ENCODE data around the gene RETREG1. TPM values are rescaled to one million over a fixed set of nuclear protein-coding genes. Genes with fewer than 3 reads are reported as not detected.
"Not testable (repeated sequence)": the region's sequence is repeated elsewhere in the genome, so short reads cannot be mapped to it uniquely, and the experiment has no call there.

Gene RETREG1, protein sequence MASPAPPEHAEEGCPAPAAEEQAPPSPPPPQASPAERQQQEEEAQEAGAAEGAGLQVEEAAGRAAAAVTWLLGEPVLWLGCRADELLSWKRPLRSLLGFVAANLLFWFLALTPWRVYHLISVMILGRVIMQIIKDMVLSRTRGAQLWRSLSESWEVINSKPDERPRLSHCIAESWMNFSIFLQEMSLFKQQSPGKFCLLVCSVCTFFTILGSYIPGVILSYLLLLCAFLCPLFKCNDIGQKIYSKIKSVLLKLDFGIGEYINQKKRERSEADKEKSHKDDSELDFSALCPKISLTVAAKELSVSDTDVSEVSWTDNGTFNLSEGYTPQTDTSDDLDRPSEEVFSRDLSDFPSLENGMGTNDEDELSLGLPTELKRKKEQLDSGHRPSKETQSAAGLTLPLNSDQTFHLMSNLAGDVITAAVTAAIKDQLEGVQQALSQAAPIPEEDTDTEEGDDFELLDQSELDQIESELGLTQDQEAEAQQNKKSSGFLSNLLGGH
- total RNA-seq: under 0.01 TPM in 1 of 2 replicates, not detected in the other

DNA sequence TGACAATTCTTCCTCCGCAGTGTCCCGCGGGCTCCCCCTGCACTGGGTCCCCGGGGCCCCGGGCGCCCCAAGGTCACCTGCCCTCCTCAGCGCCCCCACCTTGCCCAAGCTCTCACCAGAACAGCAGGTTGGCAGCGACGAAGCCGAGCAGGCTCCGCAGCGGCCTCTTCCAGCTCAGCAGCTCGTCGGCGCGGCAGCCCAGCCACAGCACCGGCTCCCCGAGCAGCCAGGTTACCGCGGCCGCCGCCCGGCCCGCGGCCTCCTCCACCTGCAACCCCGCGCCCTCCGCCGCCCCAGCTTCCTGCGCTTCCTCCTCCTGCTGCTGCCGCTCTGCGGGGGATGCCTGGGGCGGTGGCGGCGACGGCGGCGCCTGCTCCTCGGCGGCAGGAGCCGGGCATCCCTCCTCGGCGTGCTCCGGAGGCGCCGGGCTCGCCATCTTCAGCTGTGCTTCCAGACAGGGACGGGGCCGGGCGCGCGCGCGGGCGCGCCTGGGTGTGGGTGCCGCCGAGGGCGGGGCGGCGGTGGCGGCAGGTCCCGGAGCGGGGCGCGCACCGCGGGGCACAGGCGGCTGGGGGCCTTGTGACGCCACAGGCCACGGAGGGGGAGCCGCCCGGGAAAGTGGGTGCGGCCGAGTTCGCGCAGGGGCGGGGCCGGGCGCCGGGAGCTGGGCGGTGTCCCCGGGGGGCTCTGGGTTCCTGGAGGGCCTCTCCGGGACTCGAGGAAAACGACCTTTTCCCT, at the start of gene RETREG1:
TSS of gene RETREG1 (minus strand) at position 462 of the 738 bp plus-strand sequence. CDS start at position 436, 26 bp downstream.
- peak; percentile 4 to 10 for DNase-seq (ENCODE audit: low read depth in 2 of 2)

DNA sequence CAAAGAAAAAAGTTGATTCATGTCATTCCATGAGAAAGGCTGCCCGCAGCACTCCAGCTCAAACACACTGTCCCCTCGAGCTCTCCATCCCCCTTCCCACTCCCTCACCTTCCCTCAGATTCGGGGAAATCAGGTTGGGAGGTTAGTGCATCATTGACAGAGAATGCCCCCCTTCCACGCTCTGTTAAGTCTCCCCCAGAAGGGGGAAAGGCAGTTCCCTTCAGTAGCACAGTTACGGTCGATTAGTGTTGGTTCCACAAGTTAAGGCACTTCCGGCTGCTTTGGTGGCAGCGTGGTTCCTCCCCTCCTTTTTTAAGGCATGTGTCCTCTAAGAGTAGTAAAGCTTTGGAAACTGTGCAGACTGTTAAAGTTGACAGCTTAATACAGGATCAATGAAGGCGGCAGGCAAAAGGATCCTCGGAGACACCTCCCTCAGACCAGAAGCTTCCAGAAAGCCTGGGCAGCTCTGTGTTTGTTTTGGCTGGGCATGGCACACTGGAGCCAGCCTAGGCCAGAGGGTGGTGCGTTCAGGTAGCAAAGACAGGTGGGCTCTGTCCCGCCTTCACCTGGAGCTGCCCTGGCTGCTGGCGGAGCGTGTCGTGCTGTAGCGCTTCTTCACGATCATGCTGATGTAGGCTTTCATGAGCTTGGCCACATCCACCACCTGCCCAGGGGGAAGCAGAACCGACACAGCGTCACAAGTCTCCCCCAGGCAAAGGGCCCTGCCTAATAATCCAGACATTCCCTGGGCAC, 49.5 kb upstream of the RETREG1 start:
- no peak for DNase-seq (ENCODE audit: low read depth in 2 of 2)

DNA sequence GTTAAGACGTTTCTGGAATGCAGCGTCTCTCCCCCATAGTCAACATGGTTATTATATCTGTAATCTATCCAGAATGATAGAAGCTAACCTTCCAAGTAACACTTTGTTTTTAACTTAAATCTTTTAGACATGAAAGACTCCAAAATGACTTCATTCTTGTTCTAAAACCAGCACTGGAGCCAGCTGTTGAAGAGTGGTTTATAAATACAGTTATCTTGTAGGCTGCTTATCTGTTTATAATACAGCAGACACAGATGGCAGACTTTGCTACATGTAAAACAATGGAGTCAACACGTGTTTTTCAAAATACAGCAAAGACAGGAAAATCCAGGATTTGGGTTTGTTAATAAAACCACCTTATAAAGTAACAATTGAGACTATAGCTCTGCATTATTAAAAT, 48.8 kb upstream of the RETREG1 start:
- no peak for DNase-seq (ENCODE audit: low read depth in 2 of 2)

DNA sequence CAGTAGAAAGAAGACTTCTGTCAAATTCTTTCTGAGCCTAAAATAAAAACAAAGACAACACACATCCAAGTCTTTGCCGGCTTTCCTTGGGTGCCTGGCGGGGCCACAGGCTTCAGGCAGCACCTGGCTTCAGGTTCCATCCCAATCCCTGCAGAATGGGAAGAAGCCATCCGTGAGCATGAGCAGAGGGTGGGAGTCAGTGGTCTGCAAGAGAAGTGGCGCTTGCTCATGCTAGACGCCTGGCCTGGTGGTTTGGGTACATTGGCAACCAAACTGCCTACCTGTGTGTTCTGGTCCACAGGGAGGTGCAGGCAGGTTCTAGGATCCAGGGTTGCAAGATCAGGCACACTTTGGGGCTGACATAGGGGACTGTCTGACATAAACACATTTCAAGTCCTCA, 47.6 kb upstream of the RETREG1 start:
- DNase-seq (ENCODE audit: low read depth in 2 of 2): no peak

DNA sequence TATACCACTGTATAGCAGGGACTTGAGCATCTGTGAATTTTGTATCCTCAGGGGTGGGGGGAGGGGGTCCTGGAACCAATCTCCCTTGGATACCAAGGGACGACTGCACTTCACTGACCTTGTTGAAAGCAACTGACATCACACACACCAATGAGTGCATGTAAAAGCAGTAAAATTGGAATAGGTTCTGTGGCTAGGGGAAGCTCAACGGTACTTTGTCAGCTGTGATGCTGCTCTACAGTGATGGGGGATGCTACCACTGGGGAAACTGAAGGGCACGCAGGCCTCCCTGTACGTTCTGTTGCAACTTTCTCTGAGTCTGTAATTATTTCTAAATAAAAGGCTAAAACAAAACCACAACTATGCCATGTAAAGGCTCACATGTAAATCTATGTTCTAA, 47.0 kb upstream of the RETREG1 start:
- DNase-seq (ENCODE audit: low read depth in 2 of 2): no peak

DNA sequence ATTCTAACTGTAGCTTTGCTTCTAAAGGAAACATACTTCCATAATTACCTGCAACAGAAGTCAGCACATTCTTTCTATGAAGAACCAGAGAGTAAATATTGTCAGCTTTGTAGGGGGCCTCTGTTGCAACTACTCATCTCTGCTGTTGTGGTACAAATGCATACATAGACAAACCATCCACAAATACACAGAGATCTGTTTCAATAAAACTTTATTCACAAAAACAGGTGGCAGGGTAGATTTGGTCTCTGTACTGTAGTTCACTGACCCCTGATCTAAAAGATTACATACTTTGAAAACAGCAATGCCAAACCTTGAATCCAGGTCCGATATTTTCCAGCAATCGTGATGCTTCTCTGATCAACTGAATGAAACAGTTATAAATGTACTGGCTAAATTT, 44.9 kb upstream of the RETREG1 start:
- no peak for DNase-seq (ENCODE audit: low read depth in 2 of 2)

DNA sequence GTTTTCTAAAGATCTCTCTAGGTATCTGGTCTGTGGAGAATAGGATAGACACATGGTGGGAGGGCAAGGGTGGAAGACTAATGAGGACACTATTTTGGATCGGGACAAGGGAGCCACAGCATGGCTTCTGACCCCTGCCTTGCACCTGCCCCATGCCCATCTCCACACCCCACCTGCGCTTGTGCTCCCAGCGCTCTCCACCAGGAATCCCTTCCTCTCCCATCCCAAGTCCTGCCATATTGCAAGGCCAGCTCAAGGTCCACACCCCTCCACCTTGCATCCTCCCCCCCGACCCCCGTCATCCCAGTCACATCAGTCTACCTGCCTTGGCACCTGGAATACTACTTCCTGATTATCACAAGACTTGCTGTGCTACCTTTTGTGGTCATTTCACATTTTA, 44.2 kb upstream of the RETREG1 start:
- no peak for DNase-seq (ENCODE audit: low read depth in 2 of 2)

DNA sequence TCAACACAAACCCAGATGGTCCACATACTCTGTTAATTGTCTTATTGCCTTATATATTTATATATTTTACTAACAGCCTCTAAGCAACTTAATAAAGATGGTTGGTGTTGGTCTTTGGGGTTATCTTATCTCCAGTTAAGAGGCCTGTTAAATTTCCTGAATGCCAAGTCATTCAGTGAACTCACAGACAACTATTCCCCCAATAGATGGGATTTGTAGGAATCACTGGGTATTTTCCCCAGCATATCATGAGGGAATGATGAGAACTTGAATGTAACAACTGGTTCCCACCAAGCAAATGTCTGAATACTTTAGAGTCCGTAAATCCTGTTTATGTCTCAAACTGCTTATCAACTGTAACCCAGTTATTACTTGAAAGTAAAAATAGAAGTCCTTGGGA, 42.7 kb upstream of the RETREG1 start:
- DNase-seq (ENCODE audit: low read depth in 2 of 2): no peak

DNA sequence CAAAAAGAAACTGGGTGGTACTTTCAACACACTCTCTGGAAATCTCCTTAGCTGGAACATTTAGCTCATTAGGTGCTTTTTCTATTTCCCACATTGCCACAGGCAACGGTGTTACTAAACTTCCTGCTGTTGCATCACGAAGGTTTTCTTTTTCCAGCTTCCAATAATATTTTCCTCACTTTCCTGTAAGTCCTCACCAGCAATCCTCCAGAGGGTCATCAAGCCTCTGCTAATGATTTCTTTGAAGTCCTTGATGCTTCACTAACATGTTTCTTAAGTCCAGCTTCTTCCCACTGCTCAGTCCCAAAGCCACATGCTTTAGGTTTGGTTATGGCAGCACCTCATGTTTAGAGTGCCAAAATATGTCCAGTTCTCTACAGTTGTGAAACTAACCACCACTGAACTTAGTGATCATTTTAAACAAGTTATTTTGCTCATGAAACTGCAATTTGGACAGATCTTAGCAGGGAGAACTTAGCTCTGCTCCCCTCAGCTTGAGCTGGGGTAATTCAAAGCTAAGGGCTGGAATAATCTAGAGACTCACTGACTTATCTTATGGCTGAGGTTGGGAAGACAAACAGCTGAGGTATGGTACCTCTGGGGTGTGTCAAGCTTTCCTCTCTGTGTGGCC, 39.9 kb upstream of the RETREG1 start:
- peak; percentile 29 to 64 for DNase-seq (ENCODE audit: low read depth in 2 of 2)

DNA sequence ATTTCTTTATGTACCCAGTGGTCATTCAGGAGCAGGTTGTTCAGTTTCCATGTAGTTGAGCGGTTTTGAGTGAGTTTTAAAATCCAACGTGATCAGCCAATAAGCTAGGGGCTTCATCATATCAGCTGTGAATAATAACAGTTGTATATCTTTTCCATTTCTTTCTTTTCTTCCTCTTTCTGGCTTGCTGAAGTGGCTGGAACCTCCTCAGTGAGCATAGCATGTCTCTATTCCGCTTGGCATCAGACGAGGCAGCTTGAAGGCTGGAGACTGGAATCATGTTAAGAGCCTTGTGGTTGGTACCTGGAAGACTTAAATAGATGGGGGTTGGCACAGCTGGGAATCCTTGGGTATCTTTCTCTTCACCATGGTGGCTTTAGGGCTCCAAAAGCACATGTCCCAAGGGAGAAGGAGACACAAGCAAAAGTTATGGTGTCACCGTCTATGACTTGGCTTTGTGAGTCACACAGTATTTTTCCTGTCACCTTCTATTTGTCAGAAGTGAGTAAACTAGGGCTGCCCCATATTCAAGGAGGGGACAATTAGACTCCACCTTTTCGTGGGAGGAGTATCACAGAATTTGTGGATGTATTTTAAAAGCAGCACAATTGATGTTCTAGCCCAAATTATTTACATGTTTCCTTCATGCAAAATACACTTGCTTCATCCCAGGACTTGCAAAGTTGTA, 38.0 kb upstream of the RETREG1 start:
- DNase-seq (ENCODE audit: low read depth in 2 of 2): no peak

DNA sequence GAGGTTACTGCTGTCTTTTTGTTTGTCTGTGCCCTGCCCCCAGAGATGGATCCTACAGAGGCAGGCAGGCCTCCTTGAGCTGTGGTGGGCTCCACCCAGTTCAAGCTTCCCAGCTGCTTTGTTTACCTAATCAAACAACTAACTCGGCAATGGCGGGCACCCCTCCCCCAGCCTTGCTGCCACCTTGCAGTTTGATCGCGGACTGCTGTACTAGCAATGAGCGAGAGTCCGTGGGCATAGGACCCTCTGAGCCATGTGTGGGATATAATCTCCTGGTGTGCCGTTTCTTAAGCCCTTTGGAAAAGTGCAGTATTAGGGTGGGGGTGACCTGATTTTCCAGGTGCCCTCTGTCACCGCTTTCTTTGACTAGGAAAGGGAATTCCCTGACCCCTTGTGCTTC, 31.9 kb upstream of the RETREG1 start:
- not testable (repeated sequence) for DNase-seq (ENCODE audit: low read depth in 2 of 2)

DNA sequence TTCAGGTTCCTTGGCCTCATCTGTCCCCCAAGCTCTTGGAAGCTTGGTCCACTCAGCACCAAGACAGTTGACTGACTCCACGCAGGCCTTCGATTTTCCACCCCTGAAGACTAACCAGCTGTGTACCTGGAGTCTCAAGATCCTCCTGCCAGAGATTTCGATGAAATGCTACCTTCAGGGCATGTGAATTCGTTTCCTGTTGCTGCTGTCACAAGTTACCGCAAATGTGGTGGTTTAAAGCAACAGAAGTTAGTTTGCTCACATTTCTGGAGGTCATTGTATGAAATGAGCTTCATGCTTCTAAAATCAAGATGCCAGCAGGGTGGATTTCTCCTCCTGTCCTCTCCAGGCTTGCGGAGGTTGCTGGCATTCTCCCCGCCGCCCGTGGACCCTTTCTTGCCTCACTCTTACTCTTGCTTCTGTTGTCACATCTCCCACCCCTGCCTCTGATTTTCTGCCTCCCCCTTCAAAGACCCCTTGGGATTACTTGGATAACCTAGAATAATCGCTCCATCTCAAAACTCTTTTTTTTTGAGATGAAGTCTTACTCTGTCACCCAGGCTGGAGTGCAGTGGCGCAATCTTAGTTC, 27.6 kb upstream of the RETREG1 start:
- no peak for DNase-seq (ENCODE audit: low read depth in 2 of 2)

DNA sequence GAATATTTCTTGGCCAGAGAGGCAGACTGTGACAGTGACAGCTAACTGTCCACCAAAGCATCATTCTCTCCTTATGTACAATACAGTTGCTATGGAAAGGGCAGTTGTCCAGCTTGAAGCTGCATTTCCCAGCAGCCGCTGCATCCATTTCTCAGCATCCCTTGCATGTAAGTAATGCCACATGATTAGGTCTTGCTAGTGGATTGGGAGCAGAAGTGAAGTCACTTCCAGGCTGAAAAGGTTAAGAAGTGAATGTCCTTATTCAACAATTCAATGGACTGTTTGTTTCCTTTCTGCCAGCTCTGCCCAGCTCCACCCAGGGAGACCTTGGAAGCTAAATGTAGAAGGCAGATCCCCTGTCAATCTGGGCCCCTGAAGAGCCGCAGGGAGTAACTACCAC, 26.1 kb upstream of the RETREG1 start:
- DNase-seq (ENCODE audit: low read depth in 2 of 2): no peak

DNA sequence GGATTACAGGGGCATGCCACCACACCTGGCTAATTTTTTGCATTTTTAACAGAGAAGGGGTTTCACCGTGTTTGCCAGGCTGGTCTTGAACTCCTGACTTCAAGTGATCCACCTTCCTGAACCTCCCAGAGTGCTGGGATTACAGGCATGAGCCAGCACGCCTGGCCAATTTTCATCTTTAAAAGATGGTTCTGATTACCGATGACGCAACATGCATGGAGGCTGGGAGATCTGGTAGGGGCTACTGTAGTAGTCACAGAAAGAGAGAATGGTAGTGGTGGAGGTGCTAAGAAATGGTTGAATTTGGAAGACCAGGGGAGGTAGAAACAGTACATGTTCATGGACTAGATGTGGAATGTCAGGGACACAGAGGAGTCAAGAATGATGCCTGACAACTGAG, 22.4 kb upstream of the RETREG1 start:
- DNase-seq (ENCODE audit: low read depth in 2 of 2): no peak

DNA sequence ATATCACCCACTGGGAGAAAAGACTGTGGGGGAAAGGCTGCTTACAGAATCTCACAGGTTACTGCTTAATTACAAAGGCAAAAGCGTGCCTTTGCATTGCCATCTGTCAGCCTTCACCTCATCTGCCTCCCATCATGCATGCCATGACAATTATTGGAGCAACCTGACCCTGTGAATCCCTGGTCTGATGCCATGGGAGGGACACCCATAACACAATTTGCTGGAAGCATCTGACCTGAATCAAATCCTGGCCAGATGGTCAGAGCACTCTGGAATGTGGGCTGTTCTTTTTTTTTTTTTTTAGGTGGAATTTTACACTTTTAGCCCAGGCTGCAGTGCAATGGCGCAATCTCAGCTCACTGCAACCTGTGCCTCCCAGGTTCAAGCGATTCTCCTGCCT, 11.6 kb upstream of the RETREG1 start:
- no peak for DNase-seq (ENCODE audit: low read depth in 2 of 2)

DNA sequence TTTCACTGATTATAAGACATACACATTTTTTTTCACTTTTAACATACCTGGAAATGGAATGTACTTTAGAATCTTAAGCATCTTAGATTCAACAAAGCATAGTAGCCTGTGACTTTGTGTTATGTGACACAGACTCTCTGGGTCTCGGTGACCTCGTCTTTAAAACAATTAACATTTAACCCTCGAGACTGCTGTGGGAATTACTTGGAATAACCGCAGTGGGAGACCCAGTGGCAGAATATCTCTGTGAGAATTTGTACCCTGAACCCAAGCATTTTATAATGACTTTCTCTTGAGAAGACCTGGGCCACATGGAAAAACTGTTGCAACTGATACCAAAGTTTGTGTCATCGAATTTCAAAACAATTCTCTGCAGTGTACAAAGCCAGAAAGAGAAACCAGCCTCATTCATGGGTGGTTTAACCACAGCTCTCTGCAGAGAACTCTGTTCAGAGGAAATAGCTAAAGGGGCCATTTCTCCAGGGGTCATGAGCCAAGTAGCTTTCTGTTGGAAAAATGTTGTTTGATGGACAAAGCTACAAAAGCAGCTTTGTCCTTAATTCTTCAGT, 10.0 kb upstream of the RETREG1 start:
- no peak for DNase-seq (ENCODE audit: low read depth in 2 of 2)

DNA sequence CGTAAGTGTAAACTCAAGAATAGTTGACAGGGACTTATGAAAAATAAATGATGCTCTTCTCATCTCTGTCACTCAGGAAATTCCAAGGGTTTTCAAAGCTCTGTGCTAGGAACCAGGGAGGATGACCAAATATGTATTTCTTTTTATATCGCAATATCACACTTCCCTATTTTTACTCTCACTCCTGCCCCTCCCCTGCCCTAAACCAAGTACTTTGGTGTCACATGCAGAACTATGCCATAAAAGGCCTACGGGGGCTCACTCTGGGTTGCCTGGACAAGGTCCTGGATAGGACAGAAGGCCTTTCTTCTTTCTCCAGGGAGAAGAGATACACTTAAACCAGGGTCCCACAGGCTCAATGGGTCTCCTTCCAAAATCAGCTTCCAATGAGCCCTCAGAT, 8.3 kb upstream of the RETREG1 start:
- no peak for DNase-seq (ENCODE audit: low read depth in 2 of 2)

DNA sequence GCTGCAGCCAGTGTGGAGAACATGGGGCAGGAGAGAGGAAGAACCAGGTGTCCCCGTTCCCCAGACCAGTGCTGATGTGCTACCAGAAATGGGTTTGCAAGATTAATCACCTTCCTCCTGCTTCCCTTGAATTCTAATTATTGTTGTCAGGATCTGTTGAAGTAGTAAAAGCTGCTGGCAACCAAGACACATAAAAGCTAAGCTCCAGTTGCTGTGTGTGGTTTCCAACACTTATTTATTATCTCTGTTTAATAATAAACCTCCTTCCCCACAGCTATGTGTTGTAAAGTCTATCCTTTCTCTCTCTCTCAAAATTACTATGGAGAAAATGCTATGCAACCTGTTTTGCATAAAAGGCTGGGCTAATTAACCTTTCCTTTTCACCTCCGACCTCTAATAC, 2.3 kb upstream of the RETREG1 start:
- DNase-seq (ENCODE audit: low read depth in 2 of 2): no peak

DNA sequence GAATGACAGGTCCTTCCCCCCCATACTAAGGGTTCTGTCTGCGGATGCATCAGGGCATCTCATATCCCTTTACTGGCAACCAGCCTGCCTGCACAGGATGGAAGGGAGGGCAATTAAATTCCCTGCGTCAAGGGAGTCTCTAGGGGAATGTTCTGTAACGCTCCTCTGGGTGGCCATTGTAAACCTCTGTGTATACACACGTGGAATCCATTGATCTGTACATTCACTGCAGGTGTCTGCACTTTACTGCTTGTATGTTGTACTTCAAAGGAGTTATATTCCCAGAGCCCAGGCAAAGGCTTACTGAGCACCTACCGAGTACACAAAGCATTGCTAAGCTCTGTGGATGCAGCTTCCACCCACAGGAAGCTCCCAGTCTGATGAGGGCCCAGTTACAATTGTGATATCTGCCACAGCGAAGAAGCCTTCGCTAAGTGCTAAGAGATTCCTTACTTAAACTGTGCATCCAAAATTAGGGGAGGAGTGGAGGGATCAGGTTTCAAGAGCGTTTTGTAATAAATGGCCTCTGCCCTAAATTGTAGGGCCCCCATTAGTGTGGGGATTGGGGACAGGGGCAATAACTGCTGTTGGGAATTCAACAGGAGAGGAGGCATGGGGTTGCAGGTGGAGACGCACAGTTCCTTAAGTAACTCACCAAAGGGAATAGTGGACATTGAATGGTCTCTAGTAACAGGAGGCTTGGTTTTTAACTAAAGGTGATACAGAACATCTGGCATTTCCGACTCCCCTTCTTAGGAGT, 1.5 kb upstream of the RETREG1 start:
- no peak for DNase-seq (ENCODE audit: low read depth in 2 of 2)

Data from lung microvascular endothelial cell (primary cell).